HG02852 (cell line): Measurements from ENCODE around the gene CISD1.
"Not testable (repeated sequence)": the region's sequence is repeated elsewhere in the genome, so short reads cannot be mapped to it uniquely, and the experiment has no call there.

Experiments used
- ATAC-seq: cut with Tn5 transposase; IDR thresholded peaks from one replicate; pipeline ENCODE4 v1.9.1; 2021; ENCODE audit warnings: mild to moderate bottlenecking, moderate library complexity; ENCODE audit not compliant: unreplicated experiment

The CISD1 gene

DNA sequence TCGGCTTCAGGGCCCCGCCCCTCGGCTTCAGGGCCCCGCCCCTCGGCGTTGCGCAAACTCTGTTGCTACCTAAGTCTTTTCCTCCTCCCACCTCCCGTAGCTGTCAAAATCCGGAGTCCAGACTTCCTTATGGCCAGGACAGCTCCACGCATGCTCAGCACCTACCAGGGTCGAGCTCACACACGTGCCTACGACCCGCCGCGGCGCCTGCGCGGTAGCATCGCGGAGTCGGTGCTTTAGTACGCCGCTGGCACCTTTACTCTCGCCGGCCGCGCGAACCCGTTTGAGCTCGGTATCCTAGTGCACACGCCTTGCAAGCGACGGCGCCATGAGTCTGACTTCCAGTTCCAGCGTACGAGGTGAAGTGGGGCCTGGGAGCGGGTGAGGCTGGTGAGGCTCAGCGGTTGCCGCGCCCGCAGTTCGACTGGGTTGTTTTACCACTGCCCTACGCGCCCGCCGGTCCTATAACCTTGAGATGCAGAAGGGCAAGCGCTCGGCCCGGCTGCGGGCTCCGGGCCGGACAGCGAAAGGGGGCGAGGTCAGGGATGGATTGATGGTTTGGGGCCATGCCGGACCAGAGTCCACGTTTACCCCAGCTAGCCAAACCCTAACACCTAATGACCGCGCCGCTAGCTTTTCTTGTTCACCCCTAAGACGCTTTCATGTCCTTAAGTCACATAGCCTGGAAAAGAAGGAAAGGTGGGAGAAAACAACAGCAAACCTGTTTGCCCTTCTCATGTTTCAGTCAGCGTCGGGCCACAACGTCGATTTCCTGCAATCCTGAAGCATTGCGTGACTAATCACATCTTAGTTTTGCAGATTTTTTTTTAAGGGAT lies at the start of gene CISD1:
Gene CISD1 (plus strand): TSS at position 217 of the 836 bp plus-strand sequence. CDS start 112 bp downstream, at position 329.
- peak; percentile 58 for ATAC-seq

DNA sequence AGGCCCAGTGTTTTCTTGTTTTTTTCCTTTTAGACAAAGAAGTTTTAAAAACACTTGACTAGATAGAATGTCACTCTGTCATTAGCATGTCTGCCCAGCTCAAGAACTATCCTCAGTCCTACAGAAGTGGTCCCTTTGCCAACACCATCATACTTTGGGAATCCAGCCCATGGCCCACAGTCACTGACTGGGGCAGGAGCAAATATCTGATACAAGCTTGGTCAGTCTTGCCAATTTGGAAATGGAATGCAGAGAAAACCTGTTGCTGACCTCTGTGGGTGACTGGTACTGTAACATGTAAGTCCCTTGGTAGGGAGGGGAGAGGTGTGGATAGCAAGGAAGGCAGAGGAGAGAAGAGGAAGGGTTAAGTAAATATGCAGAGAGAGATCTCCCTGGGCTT lies 49.1 kb upstream of the CISD1 start:
- no peak for ATAC-seq

DNA sequence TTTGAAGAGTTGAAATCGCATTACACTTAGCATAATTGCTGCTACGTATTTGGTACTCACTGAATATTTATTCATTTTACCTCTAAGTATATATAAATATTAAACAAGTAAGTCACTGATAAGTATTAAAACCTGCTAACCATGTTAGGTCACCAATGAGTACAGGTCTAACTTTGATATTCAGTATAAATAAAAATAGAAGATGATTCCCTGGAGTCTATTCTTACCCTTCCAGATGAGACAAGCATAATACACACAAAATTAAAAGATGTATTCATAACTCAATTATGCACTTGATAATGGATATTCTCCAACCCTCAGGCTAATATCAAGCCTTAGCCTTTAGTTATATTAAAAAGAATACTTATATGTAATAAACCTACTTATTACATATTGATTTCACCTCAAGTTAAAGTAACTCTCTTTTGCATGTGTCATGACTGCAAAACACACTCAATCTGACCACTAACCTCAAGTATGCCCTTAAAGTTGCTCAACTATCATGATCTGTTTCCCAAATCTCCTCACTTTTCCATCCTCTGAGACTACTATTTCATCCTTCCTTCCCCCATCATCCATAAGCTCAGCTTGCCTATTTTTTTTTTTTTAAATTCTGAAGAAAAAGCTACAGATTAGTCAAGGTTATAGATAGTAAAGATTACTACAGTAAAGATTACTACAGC lies 48.1 kb upstream of the CISD1 start:
- ATAC-seq: no peak

DNA sequence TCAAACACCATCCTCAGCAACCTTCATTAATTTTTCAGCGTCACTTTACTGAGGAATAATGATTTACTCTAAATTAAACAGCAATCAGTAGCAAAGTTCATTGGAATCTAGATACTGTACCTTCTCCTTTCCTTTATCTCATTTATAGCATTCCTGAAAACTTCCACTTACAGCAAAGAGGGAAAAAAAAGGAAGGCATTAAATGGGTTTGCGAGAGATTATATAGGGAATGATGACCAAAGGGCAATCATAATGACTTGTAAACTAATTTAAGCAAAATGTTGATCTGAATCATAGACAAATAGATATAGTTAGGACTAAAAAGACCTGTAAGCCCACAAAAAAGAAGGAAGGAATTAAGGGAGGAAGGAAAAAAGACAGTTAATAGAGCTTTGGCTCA lies 43.3 kb upstream of the CISD1 start:
- ATAC-seq: no peak

DNA sequence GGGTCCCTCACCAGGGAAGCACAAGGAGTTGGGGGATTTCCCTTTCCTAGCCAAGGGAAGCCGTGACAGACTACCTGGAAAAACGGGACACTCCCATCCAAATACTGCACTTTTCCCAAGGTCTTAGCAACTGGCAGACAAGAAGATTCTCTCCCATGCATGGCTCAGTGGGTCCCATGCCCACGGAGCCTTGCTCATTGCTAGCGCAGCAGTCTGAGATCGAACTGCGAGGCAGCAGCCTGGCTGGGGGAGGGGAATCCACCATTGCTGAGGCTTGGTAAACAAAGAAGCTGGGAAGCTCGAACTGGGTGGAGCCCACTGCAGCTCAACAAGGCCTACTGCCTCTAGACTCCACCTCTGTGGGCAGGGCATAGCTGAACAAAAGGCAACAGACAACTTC lies 39.1 kb upstream of the CISD1 start:
- ATAC-seq: not testable (repeated sequence)

DNA sequence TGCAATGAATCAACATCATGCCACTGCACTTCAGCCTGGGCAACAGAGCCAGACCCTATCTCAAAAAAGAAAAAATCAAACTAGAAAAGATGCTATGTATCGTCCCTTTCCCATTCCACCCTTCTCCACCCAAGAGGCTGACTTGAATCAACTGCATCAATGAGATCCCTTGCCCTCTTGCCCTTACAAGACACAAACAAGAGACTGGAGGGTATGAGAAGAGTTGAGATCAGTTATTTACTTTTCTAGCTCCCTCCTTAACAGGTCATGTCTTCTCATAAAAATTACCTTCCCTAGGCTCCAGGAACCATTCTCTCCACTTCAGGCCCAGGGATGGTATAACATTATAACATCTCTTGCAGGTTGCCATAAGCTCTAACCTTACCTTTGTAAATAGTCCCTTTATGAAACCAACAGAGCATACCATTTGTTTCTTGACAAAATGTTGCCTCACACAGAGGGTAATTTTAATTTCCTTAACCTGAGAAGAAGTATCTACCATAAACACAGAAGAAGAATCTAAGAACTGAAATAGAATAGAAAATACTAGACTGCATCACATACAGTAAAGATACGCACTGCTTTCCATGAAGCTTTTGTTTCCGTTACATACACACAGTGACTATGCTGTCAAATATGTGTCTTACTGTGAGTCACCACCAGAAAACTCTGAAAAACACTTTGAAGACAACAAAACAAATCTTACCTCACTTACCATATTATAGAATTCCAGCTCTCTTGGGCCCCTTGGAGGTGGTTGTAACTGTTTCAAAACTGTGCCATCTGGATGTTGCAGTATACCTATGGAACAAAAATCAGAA lies 31.7 kb upstream of the CISD1 start:
- no peak for ATAC-seq

DNA sequence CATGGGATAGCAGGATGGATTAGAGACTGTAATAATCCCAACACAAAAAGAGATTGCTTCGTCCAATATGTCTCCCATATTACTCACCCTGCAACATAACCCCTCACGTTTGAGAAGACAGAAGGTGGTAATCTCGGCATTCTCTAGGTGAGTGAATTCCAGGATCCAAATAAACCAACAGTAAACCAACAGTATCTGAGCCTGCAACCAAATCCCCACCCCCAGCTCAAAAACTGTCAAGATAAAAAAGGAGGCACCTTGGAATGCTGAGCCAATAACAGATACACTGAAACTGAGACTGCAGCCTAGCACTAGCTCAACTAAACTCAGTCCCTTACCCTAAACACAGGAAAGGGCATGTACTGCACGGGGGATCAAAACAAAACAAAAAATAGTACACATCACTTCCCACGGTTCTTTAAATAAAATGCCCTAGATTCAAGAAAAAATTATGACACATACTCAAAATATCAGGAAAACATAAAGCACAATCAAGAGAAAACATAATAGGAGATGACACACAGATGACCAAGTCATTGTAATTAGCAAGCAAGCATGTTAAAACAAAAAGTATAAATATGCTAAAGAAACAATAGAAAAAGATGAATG lies 29.3 kb upstream of the CISD1 start:
- no peak for ATAC-seq

DNA sequence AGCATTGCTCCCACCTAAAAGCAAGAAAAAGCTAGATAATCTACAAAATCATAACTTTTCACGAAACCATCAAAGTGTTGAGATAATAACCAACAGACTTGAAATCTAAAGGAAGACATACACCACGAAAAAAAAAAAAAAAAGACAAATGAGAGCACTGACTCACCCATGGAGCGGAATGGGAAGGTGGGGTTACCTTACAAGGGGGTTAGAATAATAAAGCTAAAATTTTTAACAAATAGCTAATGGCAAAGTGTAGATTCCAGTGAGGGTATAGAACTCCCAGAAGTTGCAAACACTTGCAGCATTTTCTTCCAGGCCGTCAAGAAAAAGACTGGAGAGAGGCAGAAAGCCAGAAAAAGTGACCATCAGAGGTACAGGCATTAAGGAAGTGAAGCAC lies 28.4 kb upstream of the CISD1 start:
- no peak for ATAC-seq

DNA sequence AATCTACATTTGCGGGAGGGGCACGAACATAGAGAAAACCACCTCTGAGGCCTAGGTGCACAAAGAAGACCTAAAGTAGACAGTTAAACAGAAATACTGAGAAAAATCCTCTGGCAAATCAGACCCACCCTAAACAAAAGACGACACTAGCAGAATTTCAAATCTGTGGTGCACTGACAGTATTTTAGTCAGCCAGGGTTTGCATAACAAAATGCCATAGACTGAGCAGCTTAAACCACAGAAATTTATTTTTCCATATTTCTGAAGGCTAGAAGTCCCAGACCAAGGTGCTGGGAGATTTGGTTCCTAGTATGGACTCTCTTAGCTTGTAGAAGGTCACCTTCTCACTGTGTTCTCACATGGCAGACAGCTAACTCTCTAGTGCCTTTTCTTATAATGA lies 27.6 kb upstream of the CISD1 start:
- ATAC-seq: no peak

DNA sequence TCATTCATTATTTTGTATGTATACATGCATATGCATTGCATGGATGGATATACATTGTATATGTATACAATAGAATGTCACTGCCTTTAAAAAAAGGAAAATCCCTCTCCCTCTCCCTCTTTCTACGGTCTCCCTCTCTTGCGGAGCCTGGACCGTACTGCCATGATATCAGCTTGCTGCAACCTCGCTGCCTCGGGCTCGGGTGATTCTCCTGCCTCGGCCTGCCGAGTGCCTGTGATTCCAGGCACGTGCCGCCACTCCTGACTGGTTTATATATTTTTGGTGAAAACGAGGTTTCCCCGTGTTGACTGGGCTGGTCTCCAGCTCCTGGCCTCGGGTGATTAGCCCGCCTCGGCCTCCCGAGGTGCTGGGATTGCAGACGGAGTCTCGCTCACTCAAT lies 25.7 kb upstream of the CISD1 start:
- ATAC-seq: no peak

DNA sequence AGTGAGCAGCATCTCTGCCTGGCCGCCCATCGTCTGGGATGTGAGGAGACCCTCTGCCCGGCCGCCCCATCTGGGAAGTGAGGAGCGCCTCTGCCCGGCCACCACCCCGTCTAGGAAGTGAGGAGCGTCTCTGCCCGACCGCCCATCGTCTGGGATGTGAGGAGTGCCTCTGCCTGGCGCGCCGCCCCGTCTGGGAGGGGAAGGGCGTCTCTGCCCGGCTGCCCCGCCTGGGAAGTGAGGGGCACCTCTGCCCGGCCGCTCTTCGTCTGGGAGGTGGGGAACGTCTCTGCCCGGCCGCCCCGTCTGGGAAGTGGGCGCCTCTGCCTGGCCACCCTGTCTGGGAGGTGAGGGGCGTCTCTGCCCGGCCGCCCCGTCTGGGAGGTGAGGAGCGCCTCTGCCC lies 25.2 kb upstream of the CISD1 start:
- ATAC-seq: not testable (repeated sequence)

DNA sequence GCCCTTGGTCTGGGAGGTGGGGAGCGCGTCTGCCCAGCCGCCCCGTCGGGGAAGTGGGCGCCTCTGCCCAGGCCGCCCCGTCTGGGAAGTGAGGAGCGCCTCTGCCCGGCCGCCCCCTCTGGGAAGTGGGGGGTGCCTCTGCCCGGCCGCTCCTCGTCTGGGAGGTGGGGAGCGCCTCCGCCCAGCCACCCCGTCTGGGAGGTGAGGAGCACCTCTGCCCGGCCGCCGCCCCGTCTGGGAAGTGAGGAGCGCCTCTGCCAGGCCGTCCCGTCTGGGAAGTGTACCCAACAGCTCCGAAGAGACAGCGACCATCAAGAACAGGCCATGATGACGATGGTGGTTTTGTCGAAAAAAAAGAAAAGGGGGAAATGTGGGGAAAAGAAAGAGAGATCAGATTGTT lies 24.7 kb upstream of the CISD1 start:
- not testable (repeated sequence) for ATAC-seq

DNA sequence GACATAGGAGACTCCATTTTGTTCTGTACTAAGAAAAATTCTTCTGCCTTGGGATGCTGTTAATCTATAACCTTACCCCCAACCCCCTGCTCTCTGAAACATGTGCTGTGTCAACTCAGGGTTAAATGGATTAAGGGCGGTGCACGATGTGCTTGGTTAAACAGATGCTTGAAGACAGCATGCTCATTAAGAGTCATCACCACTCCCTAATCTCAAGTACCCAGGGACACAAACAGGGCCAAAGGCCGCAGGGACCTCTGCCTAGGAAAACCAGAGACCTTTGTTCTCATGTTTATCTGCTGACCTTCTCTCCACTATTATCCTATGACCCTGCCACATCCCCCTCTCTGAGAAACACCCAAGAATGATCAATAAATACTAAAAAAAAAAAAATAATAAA lies 24.3 kb upstream of the CISD1 start:
- not testable (repeated sequence) for ATAC-seq

DNA sequence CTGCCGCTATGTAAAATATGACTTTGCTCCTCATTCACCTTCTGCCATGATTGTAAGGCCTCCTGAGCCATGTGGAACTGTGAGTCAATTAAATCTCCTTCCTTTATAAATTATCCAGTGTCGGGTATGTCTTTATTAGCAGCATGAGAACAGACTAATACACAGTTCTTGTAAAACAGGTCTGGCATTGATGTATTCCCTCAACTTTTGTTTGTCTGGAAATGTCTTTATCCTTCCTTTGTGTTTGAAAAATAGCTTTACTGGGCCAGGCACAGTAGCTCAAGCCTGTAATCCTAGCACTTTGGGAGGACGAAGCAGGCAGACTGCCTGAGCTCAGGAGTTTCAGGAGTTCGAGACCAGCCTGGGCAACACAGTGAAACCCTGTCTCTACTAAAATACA lies 15.8 kb upstream of the CISD1 start:
- no peak for ATAC-seq

DNA sequence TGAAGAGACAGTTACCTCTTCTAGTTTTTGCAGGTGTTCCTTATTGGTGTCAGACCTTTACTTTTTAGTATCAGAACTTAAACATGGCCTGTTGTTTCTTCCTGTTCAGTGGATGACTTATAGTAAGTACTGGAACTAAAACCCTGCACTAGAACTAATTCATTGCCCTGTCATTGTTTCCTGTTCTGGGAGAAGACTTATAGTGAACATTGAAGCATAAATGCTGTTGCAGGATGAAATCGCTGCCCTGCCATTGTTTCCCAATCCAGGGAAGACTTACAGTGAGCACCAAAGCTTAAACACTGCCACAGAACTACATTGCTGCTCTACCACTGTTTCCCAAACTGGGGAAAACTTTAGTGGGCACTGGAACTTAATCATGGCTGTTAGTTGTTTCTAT lies 14.3 kb upstream of the CISD1 start:
- no peak for ATAC-seq

DNA sequence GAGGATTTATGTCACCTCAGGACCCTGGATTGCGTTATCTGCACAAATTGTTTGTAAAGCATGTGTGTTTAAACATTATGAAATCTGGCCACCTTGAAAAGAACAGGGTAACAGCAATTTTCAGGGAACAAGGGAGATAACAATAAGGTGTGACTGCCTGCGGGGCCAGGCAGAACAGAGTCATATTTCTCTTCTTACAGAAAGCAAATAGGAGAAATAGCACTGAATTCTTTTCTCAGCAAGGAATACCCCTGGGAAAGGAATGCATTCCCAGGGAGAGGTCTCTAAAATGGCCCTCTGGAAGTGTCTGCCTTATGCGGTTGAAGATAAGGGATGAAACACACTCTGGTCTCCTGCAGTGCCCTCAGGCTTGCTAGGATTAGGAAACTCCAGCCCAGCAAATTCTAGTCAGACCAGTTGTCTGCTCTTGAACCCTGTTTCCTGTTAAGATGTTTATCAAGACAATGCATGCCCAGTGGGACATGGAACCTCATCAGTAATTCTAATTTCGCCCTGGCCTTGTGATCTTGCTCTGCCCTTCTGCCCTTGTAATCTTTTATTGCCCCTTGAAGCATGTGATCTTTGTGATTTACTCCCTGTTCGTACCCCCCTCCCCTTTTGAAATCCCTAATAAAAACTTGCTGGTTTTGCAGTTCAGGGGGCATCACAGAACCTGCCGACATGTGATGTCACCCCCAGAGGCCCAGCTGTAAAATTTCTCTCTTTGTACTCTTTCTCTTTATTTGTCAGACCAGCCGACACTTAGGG lies 12.8 kb upstream of the CISD1 start:
- ATAC-seq: not testable (repeated sequence)

DNA sequence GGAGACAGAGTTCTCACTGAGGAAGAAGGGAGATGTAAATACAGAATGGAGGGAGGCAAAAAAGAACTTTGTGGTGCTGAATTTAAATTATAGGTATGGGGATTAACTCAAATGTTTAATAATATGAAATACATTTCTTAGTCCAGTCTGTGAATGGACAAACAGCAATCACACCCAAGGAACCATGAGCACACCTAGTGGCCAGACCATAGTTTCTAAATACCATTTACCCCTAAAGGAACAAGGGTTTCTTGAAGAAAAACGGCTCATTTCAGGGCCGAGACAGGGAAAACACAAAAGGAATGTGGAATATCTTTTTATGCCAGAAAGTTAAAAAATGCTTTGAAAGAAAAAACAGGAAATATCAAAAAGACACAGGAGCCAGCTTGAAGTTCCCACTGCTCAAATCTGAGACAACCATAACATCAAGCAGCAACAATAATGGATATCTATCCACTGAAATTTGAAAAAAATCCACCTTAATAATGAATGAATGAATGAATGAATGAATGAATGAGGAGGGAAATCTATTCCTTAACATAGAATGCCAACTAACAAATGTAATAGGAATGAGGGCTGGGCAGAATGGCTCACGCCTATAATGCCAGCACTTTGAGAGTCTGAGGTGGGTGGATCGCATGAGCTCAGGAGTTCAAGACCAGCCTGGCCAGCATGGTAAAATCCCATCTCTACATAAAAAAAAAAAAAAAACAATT lies 9.8 kb upstream of the CISD1 start:
- no peak for ATAC-seq

DNA sequence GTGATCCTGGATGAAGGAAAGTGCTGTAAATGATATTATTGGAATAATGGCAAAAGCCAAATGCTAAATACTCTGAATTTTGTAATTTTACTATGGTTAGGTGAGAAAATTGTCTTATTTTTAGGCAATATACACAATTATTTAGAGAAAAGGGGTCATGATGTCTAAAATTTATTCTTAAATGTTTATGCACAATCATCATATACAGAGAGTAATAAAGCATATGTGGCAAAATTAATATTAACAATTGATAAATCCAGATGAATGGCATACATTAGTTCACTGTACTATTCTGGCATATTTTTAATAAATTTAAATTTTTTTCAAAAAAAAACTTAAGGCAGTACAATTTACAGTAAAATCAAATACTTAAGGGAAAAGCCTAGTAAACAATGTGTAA lies 8.6 kb upstream of the CISD1 start:
- ATAC-seq: no peak

DNA sequence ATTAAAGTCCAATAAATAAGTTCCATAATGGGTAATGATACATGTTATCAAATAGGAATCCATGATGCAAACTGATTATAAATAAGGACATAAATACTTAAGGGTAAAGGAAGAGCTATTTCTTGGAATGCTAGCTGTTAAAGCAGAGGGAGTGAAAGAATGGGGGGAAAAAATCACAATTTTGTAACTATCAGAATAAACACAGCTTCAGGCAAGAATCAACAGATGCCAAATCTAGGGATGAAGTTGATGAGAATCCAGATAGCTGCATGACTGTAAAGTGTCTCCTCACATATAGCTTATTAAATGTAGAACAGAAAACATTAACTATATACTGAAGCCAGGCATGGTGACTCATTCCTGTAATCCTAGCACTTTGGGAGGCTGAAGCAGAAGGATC lies 6.2 kb upstream of the CISD1 start:
- ATAC-seq: no peak

DNA sequence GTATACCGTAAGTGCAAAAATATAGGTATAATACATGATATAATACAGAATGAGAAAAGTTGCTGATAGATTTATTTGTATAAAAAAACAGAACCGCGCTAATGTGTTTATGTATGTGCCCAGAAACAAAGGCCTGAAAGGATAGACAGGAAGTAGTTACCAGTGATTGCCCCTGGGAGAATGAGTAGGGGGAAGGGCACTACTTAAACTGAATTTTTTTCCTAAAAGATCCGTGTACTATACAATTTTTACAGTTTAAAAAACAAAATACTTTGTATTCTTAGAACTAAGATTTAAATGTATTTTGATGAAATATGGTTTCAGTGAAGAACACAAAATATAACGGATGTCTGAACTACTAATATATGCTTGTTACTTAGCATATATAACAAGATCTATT lies 4.2 kb upstream of the CISD1 start:
- no peak for ATAC-seq
